SK-N-SH treated with all-trans-retinoic acid at 6 μM for 48 hours (cell line): ENCODE data around the gene PRKRIP1.

Experiments used
- ATAC-seq: fragments of 200-7000 bp; cut with Tn5 transposase; 3 replicates; pipeline ENCODE4 v1.9.1; 2020; ENCODE audit warnings: mild to moderate bottlenecking, moderate library complexity
- ARNTL ChIP-seq: fragments of 450-650 bp; formaldehyde crosslinking; IDR thresholded peaks from 2 replicates; pipeline ENCODE4 v1.5.0; 2020; ENCODE audit warnings: low read depth, mild to moderate bottlenecking, moderate library complexity, borderline replicate concordance
- BACH2 ChIP-seq: fragments of 250-450 bp; sonication (Bioruptor Pico); IDR thresholded peaks from 2 replicates; pipeline ENCODE4 v1.9.0; 2021; ENCODE audit warnings: mild to moderate bottlenecking, borderline replicate concordance
- CREB5 ChIP-seq: fragments of 250-450 bp; sonication (Bioruptor Pico); IDR thresholded peaks from 2 replicates; pipeline ENCODE4 v1.5.1; 2020; ENCODE audit warnings: low read depth, mild to moderate bottlenecking, moderate library complexity
- CSDC2 ChIP-seq: fragments of 250-450 bp; sonication (Bioruptor Pico); IDR thresholded peaks from 2 replicates; pipeline ENCODE4 v1.5.0; 2020; ENCODE audit warnings: mild to moderate bottlenecking, moderate library complexity
- CSRNP3 ChIP-seq: fragments of 250-450 bp; sonication (Bioruptor Pico); IDR thresholded peaks from 2 replicates; pipeline ENCODE4 v1.5.1; 2021; ENCODE audit warnings: mild to moderate bottlenecking, moderate library complexity
- ESRRG ChIP-seq: fragments of 250-450 bp; sonication (Bioruptor Pico); IDR thresholded peaks from 2 replicates; pipeline ENCODE4 v1.6.1; 2021; ENCODE audit warnings: mild to moderate bottlenecking
- GLIS3 ChIP-seq: fragments of 250-450 bp; sonication (Bioruptor Pico); IDR thresholded peaks from 2 replicates; pipeline ENCODE4 v1.5.0; 2020; ENCODE audit warnings: mild to moderate bottlenecking, moderate library complexity
- OSR1 ChIP-seq: fragments of 250-450 bp; sonication (Bioruptor Pico); IDR thresholded peaks from 2 replicates; pipeline ENCODE4 v1.8.0; 2022; ENCODE audit warnings: moderate library complexity, mild to moderate bottlenecking, inconsistent platforms
- PATZ1 ChIP-seq: fragments of 250-450 bp; sonication (Bioruptor Pico); IDR thresholded peaks from 2 replicates; pipeline ENCODE4 v1.8.0; 2020; ENCODE audit warnings: mild to moderate bottlenecking, moderate library complexity, borderline replicate concordance
- POU6F1 ChIP-seq: fragments of 250-450 bp; sonication (Bioruptor Pico); IDR thresholded peaks from 2 replicates; pipeline ENCODE4 v1.8.0; 2021; ENCODE audit warnings: low read depth, mild to moderate bottlenecking, moderate library complexity, borderline replicate concordance
- PPARA ChIP-seq: fragments of 250-450 bp; sonication (Bioruptor Pico); IDR thresholded peaks from 2 replicates; pipeline ENCODE4 v1.5.0; 2020; ENCODE audit warnings: mild to moderate bottlenecking, borderline replicate concordance
- SNAI2 ChIP-seq: fragments of 250-450 bp; sonication (Bioruptor Pico); IDR thresholded peaks from 2 replicates; pipeline ENCODE4 v1.5.0; 2020; ENCODE audit warnings: mild to moderate bottlenecking, moderate library complexity
- TCF4 ChIP-seq: fragments of 250-450 bp; sonication (Bioruptor Pico); IDR thresholded peaks from 2 replicates; pipeline ENCODE4 v1.8.0; 2021; ENCODE audit warnings: mild to moderate bottlenecking, moderate library complexity, borderline replicate concordance
- TOX ChIP-seq: fragments of 250-450 bp; sonication (Bioruptor Pico); IDR thresholded peaks from 2 replicates; pipeline ENCODE4 v1.8.0; 2021; ENCODE audit warnings: mild to moderate bottlenecking, moderate library complexity, borderline replicate concordance
- ZC3H10 ChIP-seq: fragments of 250-450 bp; sonication (Bioruptor Pico); IDR thresholded peaks from 2 replicates; pipeline ENCODE4 v1.5.1; 2021; ENCODE audit warnings: mild to moderate bottlenecking, moderate library complexity
- ZFP3 ChIP-seq: fragments of 250-450 bp; sonication (Bioruptor Pico); IDR thresholded peaks from 2 replicates; pipeline ENCODE4 v1.5.0; 2020; ENCODE audit warnings: mild to moderate bottlenecking, moderate library complexity
- ZFP30 ChIP-seq: fragments of 450-650 bp; formaldehyde crosslinking; IDR thresholded peaks from 2 replicates; pipeline ENCODE4 v1.5.0; 2022; ENCODE audit warnings: mild to moderate bottlenecking, moderate library complexity
- ZNF565 ChIP-seq: fragments of 450-650 bp; formaldehyde crosslinking; conservative IDR thresholded peaks from 2 replicates; pipeline ENCODE4 v1.5.0; 2020; ENCODE audit warnings: low read depth, mild to moderate bottlenecking, moderate library complexity

The PRKRIP1 gene

GRCh38 chr7:102426268-102427018 is 30.3 kb downstream of the PRKRIP1 start:
- ATAC-seq, result no peak

GRCh38 chr7:102427019-102427405 is 30.8 kb downstream of the PRKRIP1 start:
- TF ChIP-seq OSR1 (CRISPR knock-in tag) (no peak), TCF4 (CRISPR knock-in tag) (no peak), GLIS3 (no peak)
- ATAC-seq, result no peak

More at GRCh38 chr7:102426268-102427018, 30.3 kb downstream of the PRKRIP1 start:
- TF ChIP-seq CSDC2 (CRISPR knock-in tag), result no peak
- TF ChIP-seq TOX (CRISPR knock-in tag), result no peak
- TF ChIP-seq CSRNP3 (CRISPR knock-in tag), result no peak
- no peak for TF ChIP-seq TCF4 (CRISPR knock-in tag)
- no peak for TF ChIP-seq PATZ1 (CRISPR knock-in tag)
- TF ChIP-seq, all 23 proteins: peak for 0

GRCh38 chr7:102429141-102429899 is 33.2 kb downstream of the PRKRIP1 start:
- no peak for ATAC-seq
- TF ChIP-seq ESRRG (no peak), ZNF565 (CRISPR knock-in tag) (no peak), CSRNP3 (CRISPR knock-in tag) (no peak), ZFP30 (no peak), ZC3H10 (CRISPR knock-in tag) (no peak), TCF4 (CRISPR knock-in tag) (no peak), SNAI2 (CRISPR knock-in tag) (no peak), GLIS3 (no peak), ARNTL (CRISPR knock-in tag) (no peak), BACH2 (CRISPR knock-in tag) (no peak), POU6F1 (CRISPR knock-in tag) (no peak), ZFP3 (no peak), CSDC2 (CRISPR knock-in tag) (no peak), PATZ1 (CRISPR knock-in tag) (no peak), PPARA (CRISPR knock-in tag) (no peak), CREB5 (CRISPR knock-in tag) (no peak)
- TF ChIP-seq, all 23 proteins: peak for 0
